Measurements from ENCODE around the gene POP5.

Gene POP5

GRCh38 chr12:120588948-120589930, 8.0 kb upstream of the POP5 start:
- no peak for DNase-seq

- no peak for DNase-seq
These were observed 7.2 kb upstream of the POP5 start for GRCh38 chr12:120588371-120588770.

GRCh38 chr12:120586860-120587259, 5.7 kb upstream of the POP5 start:
- no peak for DNase-seq

GRCh38 chr12:120586206-120586605, 5.0 kb upstream of the POP5 start:
- no peak for DNase-seq

- peak; percentile 52 for DNase-seq
These were observed 3.3 kb upstream of the POP5 start for GRCh38 chr12:120584343-120585149.

GRCh38 chr12:120583478-120584030, 2.4 kb upstream of the POP5 start:
- peak; percentile 83 for DNase-seq

GRCh38 chr12:120581998-120582397, 796 bp upstream of the POP5 start:
- DNase-seq: no peak

GRCh38 chr12:120579179-120579578, 2.0 kb downstream of the POP5 start:
- no peak for DNase-seq

- no peak for DNase-seq
These were observed 7.1 kb downstream of the POP5 start for GRCh38 chr12:120574106-120574505.

GRCh38 chr12:120573560-120573959, 7.6 kb downstream of the POP5 start:
- DNase-seq: no peak

- DNase-seq: no peak
These were observed 9.9 kb downstream of the POP5 start for GRCh38 chr12:120571299-120571698.

GRCh38 chr12:120563495-120563894, 17.7 kb downstream of the POP5 start:
- no peak for DNase-seq

GRCh38 chr12:120562906-120563305, 18.3 kb downstream of the POP5 start:
- no peak for DNase-seq

- DNase-seq: no peak
These were observed 23.6 kb downstream of the POP5 start for GRCh38 chr12:120557589-120557988.

- DNase-seq: no peak
These were observed 26.5 kb downstream of the POP5 start for GRCh38 chr12:120554678-120555077.

GRCh38 chr12:120546050-120546386, 35.2 kb downstream of the POP5 start:
- no peak for DNase-seq

GRCh38 chr12:120544691-120545090, 36.5 kb downstream of the POP5 start:
- DNase-seq: no peak

GRCh38 chr12:120542166-120542565, 39.0 kb downstream of the POP5 start:
- DNase-seq: no peak

- no peak for DNase-seq
These were observed 40.8 kb downstream of the POP5 start for GRCh38 chr12:120540445-120540844.

- DNase-seq: no peak
These were observed 41.9 kb downstream of the POP5 start for GRCh38 chr12:120539303-120539702.

GRCh38 chr12:120538281-120539156, 42.7 kb downstream of the POP5 start:
- DNase-seq: no peak

- DNase-seq: no peak
These were observed 43.4 kb downstream of the POP5 start for GRCh38 chr12:120537856-120538220.
